ENCODE results near the gene MOV10.
A peak's percentile ranks its signal among the peaks of the same experiment; 100 is the strongest.

MOV10 gene

GRCh38 chr1:112696578-112697314, 22.3 kb downstream of the MOV10 start:
- H3K4me3 ChIP-seq (ENCODE audit: low read depth, low read length) = no peak overlapping the region
- DNase-seq (ENCODE audit: low read depth) = no peak
- TF ChIP-seq CTCF (IDR thresholded peaks at IDR 0.05; ENCODE audit: control insufficient read depth, extremely low read depth, insufficient read depth) = no peak

- TF ChIP-seq CTCF (IDR thresholded peaks at IDR 0.05; ENCODE audit: control insufficient read depth, extremely low read depth, insufficient read depth) = no peak
- H3K4me3 ChIP-seq (ENCODE audit: low read depth, low read length) = no peak overlapping the region
- DNase-seq (ENCODE audit: low read depth) = no peak
Observed at GRCh38 chr1:112697781-112698201, 23.3 kb downstream of the MOV10 start.

GRCh38 chr1:112698366-112699310, 24.2 kb downstream of the MOV10 start:
- TF ChIP-seq CTCF (IDR thresholded peaks at IDR 0.05; ENCODE audit: control insufficient read depth, extremely low read depth, insufficient read depth) = no peak
- no peak overlapping the region for H3K4me3 ChIP-seq (ENCODE audit: low read depth, low read length)
- peak; percentile 80 for DNase-seq (ENCODE audit: low read depth)

GRCh38 chr1:112699425-112700144, 25.1 kb downstream of the MOV10 start:
- H3K4me3 ChIP-seq (ENCODE audit: low read depth, low read length) = no peak overlapping the region
- no peak for DNase-seq (ENCODE audit: low read depth)
- TF ChIP-seq CTCF (IDR thresholded peaks at IDR 0.05; ENCODE audit: control insufficient read depth, extremely low read depth, insufficient read depth) = no peak

GRCh38 chr1:112700290-112701226, 26.1 kb downstream of the MOV10 start:
- TF ChIP-seq CTCF (IDR thresholded peaks at IDR 0.05; ENCODE audit: control insufficient read depth, extremely low read depth, insufficient read depth) = no peak
- peak; percentile 71 for DNase-seq (ENCODE audit: low read depth)
- H3K4me3 ChIP-seq (ENCODE audit: low read depth, low read length) = no peak overlapping the region
